Left colon (tissue), 2 donors: ENCODE data around the gene PDPK1. TPM values are rescaled to one million over a fixed set of nuclear protein-coding genes. Genes with fewer than 3 reads are reported as not detected.
A peak's percentile ranks its signal among the peaks of the same experiment; 100 is the strongest.

Experiments
- ATAC-seq: fragments of 200-7000 bp; cut with Tn5 transposase; one replicate; pipeline ENCODE4 v1.9.1; 2020; ENCODE audit warnings: mild to moderate bottlenecking, moderate library complexity
- DNase-seq, 2 donors: peaks; one replicate each; pipeline ENCODE4 v3.0.0-alpha.2; 2020
- intact Hi-C, 2 donors: fragments of 100-400 bp; cut with DNase I in 1 of 2; cut with micrococcal nuclease in 1 of 2; formaldehyde crosslinking; loops; one replicate each; pipeline versions ENCODE4 v1.11.2 to v1.14.0; 2022; cut with DNase I, micrococcal nuclease
- total RNA-seq, 2 donors: library from RNA; stranded (reverse); fragmentation: NEBNext Ultra II Directional; extraction: Animal tissue kit (Norgen Biotek cat#: 25700); gene quantifications; one replicate each; pipeline ENCODE4 v1.2.1, GENCODE V29; 2021
- donor health status: DM: no; HTN: no; CAD: no.
- donor health status: DM: yes; HTN: yes; CAD: no.

The PDPK1 gene
- total RNA-seq, 2 donors from 2014 or later, result 71.1 to 77.4 TPM

DNA sequence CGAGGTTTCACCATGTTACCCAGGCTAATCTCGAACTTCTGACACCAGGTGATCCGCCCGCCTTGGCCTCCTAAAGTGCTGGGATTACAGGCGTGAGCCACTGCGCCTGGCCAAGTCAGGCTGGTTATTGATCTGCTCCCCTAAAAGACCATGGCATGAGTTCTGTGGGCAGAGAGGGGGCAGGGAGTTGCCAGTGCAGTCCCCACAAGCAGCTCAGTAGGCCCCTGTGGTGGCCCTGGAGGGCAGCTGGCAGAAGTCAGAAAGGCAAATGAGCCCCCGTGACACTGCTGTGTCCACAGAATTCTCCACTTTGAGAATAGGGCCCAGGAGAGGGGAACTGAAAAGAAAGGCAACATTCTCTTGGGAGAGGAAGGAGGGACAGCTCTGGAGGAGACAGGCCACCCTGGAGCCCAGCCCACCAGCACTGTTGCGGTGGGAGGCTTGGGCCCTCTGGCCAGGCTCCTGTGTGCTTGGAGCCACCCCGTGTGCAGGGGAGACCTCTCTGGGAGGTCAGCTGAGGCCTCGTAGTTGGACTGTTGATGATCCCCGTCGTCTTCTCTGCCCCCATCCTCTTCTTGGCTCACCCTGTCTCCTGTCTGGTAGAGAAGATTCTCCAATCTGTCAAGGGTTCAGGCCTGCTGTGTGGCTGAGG, 19.7 kb upstream of the PDPK1 start:
- ATAC-seq (no peak), DNase-seq (peak in 1 of 2 donors; percentile 6)
- intact Hi-C loops, result no loop called here

DNA sequence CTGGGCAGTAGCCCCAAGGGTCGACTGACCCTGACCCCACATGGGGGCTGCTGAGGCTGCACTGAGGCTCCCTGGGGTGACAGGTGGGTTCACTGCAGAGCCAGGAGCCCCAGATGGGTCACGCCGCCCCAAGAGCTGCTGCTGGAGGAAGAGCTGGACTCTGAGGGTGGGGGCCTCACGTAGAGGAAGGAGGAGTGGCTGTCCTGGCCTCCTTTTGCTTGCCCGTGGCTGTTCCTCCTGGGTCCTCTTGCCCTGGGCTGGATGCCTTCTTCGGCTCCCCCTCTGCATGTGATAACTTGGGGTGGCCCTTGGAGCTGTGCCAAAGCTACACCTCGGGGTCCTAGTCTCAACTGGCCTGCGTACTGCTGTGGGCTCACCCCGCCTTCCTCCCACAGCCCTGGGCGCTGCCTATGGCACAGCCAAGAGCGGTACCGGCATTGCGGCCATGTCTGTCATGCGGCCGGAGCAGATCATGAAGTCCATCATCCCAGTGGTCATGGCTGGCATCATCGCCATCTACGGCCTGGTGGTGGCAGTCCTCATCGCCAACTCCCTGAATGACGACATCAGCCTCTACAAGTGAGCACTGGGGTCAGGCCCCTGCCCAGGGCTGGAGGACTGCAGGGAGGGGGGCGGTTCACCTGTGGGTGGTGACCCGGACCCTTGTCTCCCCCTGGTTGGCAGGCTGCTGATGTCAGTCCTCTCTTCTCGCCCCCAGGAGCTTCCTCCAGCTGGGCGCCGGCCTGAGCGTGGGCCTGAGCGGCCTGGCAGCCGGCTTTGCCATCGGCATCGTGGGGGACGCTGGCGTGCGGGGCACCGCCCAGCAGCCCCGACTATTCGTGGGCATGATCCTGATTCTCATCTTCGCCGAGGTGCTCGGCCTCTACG, 18.8 kb upstream of the PDPK1 start:
- peak in 1 of 2 donors; percentile 28 for DNase-seq

DNA sequence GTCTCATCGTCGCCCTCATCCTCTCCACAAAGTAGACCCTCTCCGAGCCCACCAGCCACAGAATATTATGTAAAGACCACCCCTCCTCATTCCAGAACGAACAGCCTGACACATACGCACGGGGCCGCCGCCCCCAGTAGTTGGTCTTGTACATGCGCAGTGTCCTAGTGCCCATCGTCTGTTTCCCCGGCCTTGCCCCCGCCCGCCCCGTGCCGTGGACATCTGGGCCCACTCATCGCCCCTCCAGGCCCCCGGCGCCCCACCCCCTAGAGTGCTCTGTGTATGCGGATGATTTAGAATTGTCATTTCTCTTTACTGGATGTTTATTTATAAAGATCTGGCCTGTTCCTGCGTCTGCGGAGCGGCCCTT, 18.1 kb upstream of the PDPK1 start:
- intact Hi-C loops, result no loop called here
- peak in 1 of 2 donors; percentile 48 for DNase-seq
- no peak for ATAC-seq

More for the DNA sequence above, 18.8 kb upstream of the PDPK1 start:
- no peak for ATAC-seq
- intact Hi-C loops, result no loop called here

DNA sequence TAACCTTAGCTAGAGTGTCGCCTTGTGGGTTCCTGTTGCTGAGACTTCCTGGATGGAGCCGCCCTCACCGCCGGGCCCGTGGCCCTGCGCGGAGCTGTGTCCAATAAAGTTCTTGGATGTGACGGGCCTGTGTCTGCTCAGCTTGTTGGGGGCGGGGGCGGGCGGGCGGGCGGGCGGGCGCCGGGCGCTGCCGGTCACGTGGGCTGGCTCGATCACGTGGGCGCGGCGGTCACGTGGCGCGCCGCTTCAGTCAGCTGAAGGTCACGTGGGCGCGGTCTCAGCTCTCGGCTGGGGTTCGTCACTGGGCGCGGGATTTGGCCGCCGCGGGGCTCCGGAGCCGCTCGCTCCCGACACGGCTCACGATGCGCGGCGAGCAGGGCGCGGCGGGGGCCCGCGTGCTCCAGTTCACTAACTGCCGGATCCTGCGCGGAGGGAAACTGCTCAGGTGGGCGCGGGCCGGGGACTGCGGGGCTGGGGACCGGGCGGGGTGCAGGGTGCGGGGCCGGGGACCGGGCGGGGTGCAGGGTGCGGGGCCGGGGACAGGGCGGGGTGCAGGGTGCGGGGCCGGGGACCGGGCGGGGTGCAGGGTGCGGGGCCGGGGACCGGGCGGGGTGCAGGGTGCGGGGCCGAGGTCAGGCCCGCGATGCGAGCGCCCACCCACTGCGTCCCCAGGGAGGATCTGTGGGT, 17.6 kb upstream of the PDPK1 start, which contains the start of gene AMDHD2:
AMDHD2 (plus strand) TSS at position 275 of the 687 bp plus-strand sequence; CDS start at position 363, 88 bp downstream.
- intact Hi-C loops, result no loop called here
- DNase-seq, result peak; percentile 91 to 95
- ATAC-seq, result peak; percentile 76

DNA sequence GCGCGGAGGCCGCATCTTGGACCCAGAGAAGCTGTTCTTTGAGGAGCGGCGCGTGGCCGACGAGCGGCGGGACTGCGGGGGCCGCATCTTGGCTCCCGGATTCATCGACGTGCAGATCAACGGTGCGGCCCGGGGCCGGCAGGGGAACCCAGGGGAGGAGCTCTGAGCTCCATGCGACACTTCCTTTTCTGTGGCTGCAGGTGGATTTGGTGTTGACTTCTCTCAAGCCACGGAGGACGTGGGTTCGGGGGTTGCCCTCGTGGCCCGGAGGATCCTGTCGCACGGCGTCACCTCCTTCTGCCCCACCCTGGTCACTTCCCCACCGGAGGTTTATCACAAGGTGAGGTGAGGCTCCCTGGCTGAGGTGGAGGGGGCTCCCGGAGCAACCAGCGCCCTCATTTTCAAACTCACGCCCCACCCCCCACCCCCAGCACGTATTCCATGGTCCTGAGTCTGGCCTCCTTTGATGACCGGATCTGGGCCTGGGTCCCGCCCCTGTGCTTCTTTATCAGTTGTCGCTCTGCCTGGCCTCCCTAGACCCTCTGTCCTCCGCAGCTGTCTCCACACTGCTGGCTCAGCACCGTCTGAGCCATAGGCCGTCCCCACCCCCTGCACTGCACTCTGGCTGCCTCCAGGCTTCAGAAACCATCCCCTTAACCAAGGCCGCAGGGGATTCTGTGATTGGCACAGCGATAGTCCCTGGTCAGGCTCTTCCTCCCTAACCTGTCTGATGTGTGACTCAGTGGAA, 16.9 kb upstream of the PDPK1 start:
- intact Hi-C loops, result no loop called here
- ATAC-seq (peak; percentile 7), DNase-seq (peak in 1 of 2 donors; percentile 62)

DNA sequence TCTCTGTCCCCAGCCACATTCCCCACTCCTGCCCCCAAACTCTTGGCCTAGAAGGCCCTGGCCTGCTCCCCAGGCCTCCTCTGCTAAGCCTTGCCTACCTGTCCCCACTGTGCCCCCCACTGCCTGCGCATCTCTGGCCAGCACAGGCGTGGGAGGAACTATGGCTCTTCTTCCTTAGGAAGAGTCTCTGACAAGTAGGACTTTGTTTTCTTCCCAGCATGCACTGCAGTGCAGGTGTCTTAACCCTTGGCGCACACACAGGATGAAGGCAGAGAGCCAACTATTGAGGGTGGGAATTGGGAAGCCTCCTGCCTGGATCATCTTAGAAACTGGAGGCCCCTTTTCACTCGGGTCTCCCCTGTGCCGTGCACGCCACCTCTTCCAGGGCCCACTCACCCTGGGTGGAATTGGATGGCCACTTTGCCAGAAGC, 14.0 kb upstream of the PDPK1 start:
- ATAC-seq, result peak; percentile 52
- intact Hi-C loops, result no loop called here
- DNase-seq, result peak in 1 of 2 donors; percentile 32

DNA sequence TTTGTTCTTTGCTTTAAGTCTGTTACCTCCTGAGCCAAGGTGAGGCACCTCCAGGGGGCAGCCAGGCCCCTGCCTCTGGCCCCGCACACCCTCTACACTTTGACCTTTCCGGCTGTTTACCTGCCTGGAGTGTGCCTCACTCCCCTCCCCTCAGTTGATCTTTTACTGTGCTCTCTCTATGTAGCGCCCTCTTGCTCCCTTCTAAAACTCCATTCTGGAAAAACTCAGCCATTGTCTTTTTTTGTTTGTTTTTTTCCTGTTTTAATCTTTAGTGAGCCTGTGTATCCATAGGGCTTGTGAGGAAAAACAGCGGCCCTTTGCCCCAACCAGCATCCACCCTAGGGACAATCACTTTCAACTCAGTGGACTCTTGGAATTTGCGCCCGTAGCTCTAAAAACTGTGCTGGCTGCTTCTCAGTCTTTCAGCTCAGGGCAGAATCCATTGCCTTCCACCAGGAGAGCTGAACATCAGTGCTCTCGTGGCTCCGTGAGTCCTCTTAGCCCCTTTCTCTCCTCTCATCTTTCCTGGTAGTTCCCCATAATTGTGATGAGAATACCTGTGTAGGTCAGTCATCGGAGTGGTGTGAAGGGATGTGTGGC, 13.4 kb upstream of the PDPK1 start:
- intact Hi-C loops, result no loop called here
- ATAC-seq (peak; percentile 35), DNase-seq (peak in 1 of 2 donors; percentile 13)

DNA sequence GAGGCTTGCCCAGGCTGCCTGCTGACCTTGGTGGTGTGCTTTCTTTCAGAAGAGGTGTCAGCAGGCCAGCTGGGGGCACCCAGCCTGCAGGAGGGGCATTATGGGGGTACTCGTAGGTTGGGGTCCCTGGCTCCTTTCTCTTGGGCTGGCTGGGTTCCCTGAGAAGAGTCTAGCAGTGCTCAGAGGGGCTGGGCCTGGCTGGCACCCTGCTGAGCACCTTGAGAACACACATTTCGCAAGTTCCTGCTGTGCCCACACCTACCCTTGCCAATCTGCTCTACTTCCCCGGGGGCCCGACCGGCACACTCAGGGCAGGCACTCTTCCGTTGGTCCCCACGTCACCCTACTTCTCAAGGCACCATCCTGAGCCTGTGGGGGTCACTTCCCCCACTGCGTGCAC, 11.7 kb upstream of the PDPK1 start:
- intact Hi-C loops, result no loop called here
- ATAC-seq (no peak), DNase-seq (no peak)

DNA sequence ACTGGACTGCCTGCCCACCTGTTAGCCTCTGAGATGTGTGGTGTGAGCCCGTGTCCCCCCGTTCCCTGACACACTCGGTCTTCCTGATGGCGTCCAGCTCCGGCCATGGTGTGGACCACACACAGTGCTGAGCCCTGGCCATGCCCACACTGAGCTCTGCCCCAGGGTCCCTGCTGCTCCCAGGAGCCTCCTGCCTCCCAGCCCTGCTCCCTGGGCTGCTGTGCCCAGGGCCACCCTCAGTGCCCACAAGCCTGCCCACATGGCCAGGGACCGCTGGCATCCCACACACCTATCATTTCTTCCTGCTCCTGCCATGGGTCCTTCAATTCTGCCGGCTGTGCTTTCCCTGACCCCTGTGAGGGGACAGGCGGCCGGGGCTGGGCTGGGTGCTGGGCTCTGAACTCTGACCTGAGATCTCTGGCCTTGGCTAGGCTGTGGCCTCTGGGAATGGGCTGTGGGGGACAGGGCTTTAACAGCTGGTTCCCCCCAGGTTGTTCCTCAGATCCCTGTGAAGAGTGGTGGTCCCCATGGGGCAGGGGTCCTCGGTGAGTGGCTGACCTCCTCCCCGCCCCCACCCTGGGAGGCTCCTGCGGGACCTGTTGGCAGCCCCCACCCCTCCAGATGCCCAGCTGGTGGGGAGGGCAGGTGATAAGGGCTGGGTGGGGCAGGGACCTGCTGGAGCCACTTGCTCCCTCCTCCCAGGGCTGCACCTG, 10.6 kb upstream of the PDPK1 start:
- intact Hi-C loops, result no loop called here
- no peak for ATAC-seq
- DNase-seq, result peak in 1 of 2 donors; percentile 4

DNA sequence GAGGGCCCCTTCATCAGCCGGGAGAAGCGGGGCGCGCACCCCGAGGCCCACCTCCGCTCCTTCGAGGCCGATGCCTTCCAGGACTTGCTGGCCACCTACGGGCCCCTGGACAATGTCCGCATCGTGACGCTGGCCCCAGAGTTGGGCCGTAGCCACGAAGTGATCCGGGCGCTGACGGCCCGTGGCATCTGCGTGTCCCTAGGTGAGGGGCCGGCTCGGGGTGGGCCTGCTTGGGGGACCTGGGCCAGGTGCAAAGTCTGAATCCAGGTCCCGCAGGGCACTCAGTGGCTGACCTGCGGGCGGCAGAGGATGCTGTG, 10.1 kb upstream of the PDPK1 start:
- DNase-seq, result peak in 1 of 2 donors; percentile 6
- ATAC-seq, result no peak
- intact Hi-C loops, result no loop called here

DNA sequence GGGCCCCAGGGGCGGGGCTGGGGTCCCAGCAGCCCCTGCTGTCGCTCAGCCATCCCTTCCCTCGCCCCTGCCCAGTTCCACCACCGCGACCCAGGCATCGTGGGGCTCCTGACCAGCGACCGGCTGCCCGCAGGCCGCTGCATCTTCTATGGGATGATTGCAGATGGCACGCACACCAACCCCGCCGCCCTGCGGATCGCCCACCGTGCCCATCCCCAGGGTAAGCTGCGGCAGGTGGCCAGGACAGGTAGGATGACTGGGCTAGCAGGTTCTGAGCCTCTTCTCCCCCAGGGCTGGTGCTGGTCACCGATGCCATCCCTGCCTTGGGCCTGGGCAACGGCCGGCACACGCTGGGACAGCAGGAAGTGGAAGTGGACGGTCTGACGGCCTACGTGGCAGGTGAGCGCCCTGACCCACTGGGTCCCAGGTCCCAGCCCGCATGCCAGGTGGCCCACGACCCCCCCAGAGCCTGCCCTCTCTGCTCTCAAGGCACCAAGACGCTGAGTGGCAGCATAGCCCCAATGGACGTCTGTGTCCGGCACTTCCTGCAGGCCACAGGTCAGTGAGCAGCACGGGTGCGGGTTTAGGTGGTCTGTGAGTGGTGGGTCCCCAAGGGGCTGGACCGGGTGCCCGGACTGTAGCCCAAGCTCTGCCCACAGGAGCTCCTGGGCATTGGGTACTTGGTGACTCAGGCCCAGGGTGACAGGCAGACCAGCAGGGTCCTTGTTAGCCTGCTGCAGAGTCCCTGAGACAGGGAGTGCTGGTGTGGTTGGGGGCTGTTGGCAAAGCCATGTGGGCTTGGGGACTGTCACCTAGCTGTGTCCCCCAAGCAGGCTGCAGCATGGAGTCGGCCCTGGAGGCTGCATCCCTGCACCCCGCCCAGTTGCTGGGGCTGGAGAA, 9.4 kb upstream of the PDPK1 start:
- ATAC-seq (no peak), DNase-seq (peak in 1 of 2 donors; percentile 7)
- intact Hi-C loops, result no loop called here

DNA sequence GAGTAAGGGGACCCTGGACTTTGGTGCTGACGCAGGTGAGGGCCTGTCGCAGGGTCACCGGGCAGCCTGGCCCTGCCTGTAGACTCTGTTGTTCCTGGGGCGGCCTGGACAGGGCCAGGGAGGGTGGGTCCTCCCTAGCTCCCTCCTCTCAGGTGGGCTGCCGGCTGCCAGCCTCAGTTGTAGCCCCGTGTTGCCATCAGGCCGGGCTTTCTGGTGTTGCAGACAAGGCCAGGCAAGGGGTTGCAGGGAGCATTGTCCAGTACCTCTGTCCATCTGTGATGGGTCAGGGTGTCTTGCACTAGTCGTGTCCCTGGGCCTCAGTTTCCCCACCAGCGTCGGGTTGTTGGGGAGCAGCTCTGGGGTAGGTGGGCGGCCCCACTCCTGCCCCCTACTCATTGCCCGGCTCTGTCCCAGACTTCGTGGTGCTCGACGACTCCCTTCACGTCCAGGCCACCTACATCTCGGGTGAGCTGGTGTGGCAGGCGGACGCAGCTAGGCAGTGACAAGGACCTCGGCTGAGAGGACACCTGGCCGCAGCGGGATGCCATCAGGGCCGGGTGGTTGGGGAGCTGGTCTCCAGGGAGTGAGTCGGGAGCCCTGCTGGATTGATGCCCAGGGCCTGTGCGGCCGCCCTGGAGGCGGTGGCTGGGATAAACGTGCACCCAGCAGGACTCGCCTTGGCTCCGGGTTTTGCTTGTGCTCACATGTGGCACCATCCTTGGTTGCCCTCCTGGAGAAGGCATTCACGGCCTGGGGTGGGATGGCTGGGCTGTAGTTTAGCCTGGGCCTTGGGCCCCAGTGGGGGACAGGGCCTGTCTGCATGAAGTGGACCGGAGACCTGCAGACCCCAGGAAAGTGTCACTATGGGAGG, 8.5 kb upstream of the PDPK1 start:
- intact Hi-C loops, result no loop called here
- DNase-seq (peak in 1 of 2 donors; percentile 16), ATAC-seq (no peak)

DNA sequence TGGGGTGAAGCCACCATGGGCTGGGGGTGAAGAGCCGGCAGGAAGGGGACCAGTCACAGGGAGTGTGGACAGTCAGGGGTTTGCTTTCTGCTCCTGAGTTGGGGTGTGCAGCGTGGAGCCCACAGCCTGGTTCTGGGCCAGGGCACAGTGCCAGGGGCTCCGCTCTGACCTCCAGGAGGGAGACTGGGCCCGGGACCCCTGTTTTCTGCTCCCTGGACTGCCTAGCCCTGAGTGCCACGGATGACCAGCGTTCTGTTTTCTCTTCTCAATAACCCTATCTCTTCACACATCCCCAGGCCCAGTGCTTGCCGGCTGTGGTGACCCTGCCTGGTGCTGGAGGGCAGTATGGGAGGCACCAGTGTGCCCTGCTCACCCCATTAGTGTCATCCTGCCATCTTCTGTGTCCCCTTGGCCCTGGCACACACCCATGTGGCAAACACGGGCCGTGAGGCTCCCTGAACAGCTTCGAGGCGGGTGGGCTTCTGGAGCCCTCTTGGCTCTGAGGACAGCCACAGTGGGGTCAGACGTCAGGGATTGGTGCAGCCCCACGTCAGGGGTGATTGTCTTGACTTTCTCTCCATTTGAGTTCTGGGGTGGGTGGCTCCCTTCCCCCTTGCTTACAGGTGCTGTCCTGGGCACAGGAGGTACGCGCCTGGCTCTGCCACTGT, 7.7 kb upstream of the PDPK1 start:
- DNase-seq, result peak in 1 of 2 donors; percentile 23
- intact Hi-C loops, result no loop called here
- ATAC-seq, result no peak

DNA sequence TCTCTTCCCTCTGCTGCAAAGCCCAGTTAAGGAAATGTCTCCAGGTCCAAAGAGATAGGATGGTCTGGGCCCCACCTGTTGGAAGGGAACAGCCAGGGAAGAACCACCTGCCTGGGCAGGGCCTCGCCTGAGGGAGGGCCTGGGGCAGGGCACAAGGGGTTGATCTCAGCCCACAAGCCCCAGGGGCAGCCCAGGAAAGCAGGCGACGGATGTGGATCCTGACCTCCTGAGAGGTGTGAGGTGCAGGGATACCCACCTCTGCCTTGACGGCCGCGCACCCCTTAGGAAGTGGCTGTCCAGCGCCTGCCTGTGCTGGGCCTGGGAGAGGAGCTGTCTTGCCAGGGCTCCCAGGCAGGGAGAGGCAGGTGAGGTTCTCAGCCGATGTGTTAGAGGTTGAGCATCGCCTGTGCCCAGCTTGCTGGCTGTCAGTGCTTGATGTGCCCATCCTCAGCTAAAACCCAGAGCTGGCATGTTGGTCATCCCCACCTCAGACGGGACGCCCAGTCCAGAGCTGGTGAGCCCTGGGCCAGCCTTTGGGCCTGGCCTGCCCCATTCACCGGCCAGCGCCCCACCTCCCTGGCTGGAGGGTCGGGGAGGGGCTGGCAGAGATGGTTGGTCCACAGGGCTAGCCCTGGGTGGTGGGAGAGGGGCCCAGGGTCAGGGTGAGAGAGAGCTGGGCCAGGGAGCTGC, 7.0 kb upstream of the PDPK1 start:
- no peak for ATAC-seq
- peak in 1 of 2 donors; percentile 19 for DNase-seq
- intact Hi-C loops, result no loop called here

DNA sequence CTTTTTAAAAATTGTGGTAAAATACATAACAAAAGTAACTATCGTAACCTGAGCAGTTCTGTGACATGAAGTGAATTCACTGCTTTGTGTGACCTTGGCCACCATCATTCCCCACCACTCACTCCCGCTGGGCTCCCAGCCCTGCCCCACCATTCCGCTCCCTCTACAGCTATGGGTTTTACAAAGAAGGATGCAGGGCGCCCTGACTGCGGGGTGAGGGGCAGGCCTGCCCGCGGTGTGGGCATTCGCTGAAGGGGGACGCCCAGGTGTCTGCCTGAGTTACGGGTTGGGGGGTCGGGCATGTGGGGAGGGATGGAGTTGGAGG, 6.5 kb upstream of the PDPK1 start, which contains the start of gene CEMP1:
CEMP1 (minus strand) TSS at position 38 of the 325 bp plus-strand sequence. CDS start 335 bp downstream, outside the sequence.
- ATAC-seq, result peak; percentile 2
- no peak for DNase-seq
- intact Hi-C loops, result no loop called here
